Fibroblast of lung (primary cell): Measurements from ENCODE around the gene PDCD7.

Source experiments
- EZH2 ChIP-seq: IDR thresholded peaks from 2 replicates; pipeline ENCODE4 v1.5.1; 2012; ENCODE audit warnings: low read length, control low read depth, mild to moderate bottlenecking; ENCODE audit errors: missing control alignments
- TF ChIP-seq, protein P1 (sequence below), 2 donors: IDR thresholded peaks in 1 of 2; conservative IDR thresholded peaks in 1 of 2; 1 replicate in 1 of 2; 2 replicates in 1 of 2; pipeline ENCODE4 v1.5.1; 2011 to 2012; ENCODE audit warnings: low read length in 2 of 2, control low read depth in 1 of 2, inconsistent platforms in 1 of 2, low read depth in 1 of 2, mild to moderate bottlenecking in 1 of 2

DNA sequence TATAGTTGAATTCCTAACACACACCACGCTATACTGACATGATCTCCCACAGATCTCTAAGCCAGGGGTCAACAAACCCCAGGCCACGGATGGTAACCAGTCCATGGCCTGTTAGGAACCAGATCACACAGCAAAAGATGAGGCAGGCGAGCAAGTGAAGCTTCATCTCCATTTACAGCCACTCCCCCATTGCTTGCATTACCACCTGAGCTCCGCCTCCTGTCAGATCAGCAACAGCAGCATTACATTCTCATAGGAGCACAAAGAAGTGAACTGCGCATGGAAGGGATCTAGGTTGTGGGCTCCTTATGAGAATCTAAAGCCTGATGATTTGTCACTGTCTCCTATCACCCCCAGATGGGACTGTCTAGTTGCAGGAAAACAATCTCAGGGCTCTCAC lies 2.7 kb downstream of the PDCD7 start:
- TF ChIP-seq, protein P1, sequence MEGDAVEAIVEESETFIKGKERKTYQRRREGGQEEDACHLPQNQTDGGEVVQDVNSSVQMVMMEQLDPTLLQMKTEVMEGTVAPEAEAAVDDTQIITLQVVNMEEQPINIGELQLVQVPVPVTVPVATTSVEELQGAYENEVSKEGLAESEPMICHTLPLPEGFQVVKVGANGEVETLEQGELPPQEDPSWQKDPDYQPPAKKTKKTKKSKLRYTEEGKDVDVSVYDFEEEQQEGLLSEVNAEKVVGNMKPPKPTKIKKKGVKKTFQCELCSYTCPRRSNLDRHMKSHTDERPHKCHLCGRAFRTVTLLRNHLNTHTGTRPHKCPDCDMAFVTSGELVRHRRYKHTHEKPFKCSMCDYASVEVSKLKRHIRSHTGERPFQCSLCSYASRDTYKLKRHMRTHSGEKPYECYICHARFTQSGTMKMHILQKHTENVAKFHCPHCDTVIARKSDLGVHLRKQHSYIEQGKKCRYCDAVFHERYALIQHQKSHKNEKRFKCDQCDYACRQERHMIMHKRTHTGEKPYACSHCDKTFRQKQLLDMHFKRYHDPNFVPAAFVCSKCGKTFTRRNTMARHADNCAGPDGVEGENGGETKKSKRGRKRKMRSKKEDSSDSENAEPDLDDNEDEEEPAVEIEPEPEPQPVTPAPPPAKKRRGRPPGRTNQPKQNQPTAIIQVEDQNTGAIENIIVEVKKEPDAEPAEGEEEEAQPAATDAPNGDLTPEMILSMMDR (conservative IDR thresholded peaks at IDR 0.05 in 1 of 2, IDR thresholded peaks at IDR 0.05 in 1 of 2; ENCODE audit: low read depth in 1 of 2, low read length in 2 of 2): no peak
- TF ChIP-seq EZH2: no peak
